Astrocyte (in vitro differentiated cells and primary cell): ENCODE data around the gene MAGI1. TPM values are rescaled to one million over a fixed set of nuclear protein-coding genes. Genes with fewer than 3 reads are reported as not detected.

Experiments
- DNase-seq: peaks from one replicate; pipeline ENCODE4 v3.0.0-alpha.2; 2010; ENCODE audit warnings: low read depth
- FAIRE-seq: peaks from 2 replicates; lab custom pipeline; 2011; peaks lifted over from hg19 to GRCh38; lab: Jason Lieb, UNC
- H2AFZ ChIP-seq: 2 replicates; pipeline ENCODE4 v1.6.0; 2012; ENCODE audit warnings: low read depth, low read length, inconsistent platforms
- H3K27ac ChIP-seq: 2 replicates; pipeline ENCODE4 v1.5.1; 2011; ENCODE audit warnings: low read depth, low read length, inconsistent platforms
- H3K27me3 ChIP-seq: 2 replicates; pipeline ENCODE4 v1.6.0; 2011; ENCODE audit warnings: low read length, inconsistent platforms; ENCODE audit not compliant: insufficient read depth
- H3K36me3 ChIP-seq: 2 replicates; pipeline ENCODE4 v1.5.1; 2011; ENCODE audit warnings: low read length, inconsistent platforms; ENCODE audit not compliant: insufficient read depth
- H3K4me1 ChIP-seq: 2 replicates; pipeline ENCODE4 v1.5.1; 2011; ENCODE audit warnings: low read length, inconsistent platforms; ENCODE audit not compliant: insufficient read depth
- H3K4me2 ChIP-seq: 2 replicates; pipeline ENCODE4 v1.6.0; 2012; ENCODE audit warnings: low read length, inconsistent platforms
- H3K4me3 ChIP-seq: 2 replicates; pipeline ENCODE4 v1.5.1; 2011; ENCODE audit warnings: low read depth, mild to moderate bottlenecking, low read length, inconsistent platforms; ENCODE audit not compliant: insufficient read depth
- H3K79me2 ChIP-seq: 2 replicates; pipeline ENCODE4 v1.6.0; 2012; ENCODE audit warnings: mild to moderate bottlenecking, low read length, inconsistent platforms; ENCODE audit not compliant: insufficient read depth
- H3K9ac ChIP-seq: 2 replicates; pipeline ENCODE4 v1.6.0; 2012; ENCODE audit warnings: mild to moderate bottlenecking, low read length, inconsistent platforms
- H3K9me3 ChIP-seq: 2 replicates; pipeline ENCODE4 v1.5.1; 2012; ENCODE audit warnings: low read depth, mild to moderate bottlenecking, low read length, inconsistent platforms; ENCODE audit not compliant: insufficient read depth
- H4K20me1 ChIP-seq: 2 replicates; pipeline ENCODE4 v1.6.0; 2012; ENCODE audit warnings: low read length, inconsistent platforms; ENCODE audit not compliant: insufficient read depth
- H3K27ac Mint-ChIP-seq: one replicate; pipeline ENCODE4 v1.8.0; 2021; ENCODE audit warnings: mild to moderate bottlenecking, mixed read lengths; ENCODE audit not compliant: unreplicated experiment
- H3K27me3 Mint-ChIP-seq: one replicate; pipeline ENCODE4 v1.8.0; 2021; ENCODE audit warnings: low read depth, mixed read lengths; ENCODE audit not compliant: unreplicated experiment
- H3K36me3 Mint-ChIP-seq: one replicate; pipeline ENCODE4 v1.8.0; 2021; ENCODE audit warnings: low read depth, mixed read lengths; ENCODE audit not compliant: unreplicated experiment
- H3K4me1 Mint-ChIP-seq: one replicate; pipeline ENCODE4 v1.8.0; 2021; ENCODE audit warnings: low read depth, mixed read lengths; ENCODE audit not compliant: unreplicated experiment
- H3K4me3 Mint-ChIP-seq: one replicate; pipeline ENCODE4 v1.8.0; 2021; ENCODE audit warnings: mild to moderate bottlenecking, moderate library complexity, mixed read lengths; ENCODE audit not compliant: unreplicated experiment
- H3K9me3 Mint-ChIP-seq: one replicate; pipeline ENCODE4 v1.8.0; 2021; ENCODE audit warnings: mild to moderate bottlenecking, mixed read lengths; ENCODE audit not compliant: unreplicated experiment
- EZH2 ChIP-seq: IDR thresholded peaks from 2 replicates; pipeline ENCODE4 v1.6.1; 2012; ENCODE audit warnings: mild to moderate bottlenecking, low read length, inconsistent platforms; ENCODE audit not compliant: insufficient read depth
- total RNA-seq: library from RNA; stranded (reverse); gene quantifications from 2 replicates; pipeline ENCODE4 v1.2.1, GENCODE V29; 2021
- TF ChIP-seq, protein P1 (sequence below): IDR thresholded peaks from 2 replicates; pipeline ENCODE4 v1.5.1; 2011; ENCODE audit warnings: low read depth, mild to moderate bottlenecking, inconsistent platforms, low read length, moderate library complexity; ENCODE audit not compliant: insufficient read depth

The MAGI1 gene
- total RNA-seq, 1 donor from 2014 or later: 31.8 TPM

DNA sequence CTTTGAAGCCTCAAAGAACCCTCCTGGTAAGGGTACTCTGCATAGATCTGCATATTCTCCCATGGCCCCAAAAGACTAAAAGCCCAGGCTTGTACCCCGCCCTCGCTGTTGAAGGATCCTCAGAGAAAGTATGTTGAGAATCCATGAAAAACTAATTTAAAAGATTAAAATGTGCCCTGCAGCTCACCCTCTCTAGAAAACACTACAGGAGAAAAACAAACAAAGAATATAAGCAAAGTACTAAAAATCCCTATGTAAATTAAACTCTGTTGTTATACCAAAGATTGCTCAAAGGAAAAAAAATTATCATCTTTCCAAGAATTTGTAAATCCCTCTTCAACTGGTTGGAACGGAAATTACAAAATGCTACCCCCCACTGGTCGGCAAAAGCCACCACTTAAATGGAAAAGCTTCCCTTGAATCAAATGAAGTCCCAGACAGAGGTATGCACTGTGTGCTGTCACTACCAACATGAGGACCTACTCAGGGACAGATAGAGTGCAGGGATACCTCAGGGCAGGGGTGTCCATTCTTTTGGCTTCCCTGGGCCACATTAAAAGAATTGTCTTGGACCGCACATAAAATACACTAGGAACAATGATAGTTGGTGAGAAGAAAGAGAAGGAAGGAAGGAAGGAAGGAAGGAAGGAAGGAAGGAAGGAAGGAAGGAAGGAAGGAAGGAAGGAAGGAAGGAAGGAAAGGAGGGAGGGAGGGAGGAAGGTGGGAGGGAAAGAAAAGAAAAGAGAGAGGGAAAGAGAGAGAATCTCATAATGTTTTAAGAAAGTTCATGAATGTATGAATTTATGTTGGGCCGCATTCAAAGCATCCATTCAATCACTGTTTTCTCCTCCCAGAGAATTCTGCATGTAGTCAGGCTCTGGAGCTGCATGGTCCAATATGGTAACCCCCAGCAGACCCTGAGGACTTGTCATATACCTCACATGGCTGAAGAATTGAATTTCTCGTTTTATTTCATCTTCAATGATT lies 88.1 kb downstream of the MAGI1 start:
- H3K27me3 Mint-ChIP-seq: no peaks in the 10 kb centered on the region
- TF ChIP-seq, protein P1, sequence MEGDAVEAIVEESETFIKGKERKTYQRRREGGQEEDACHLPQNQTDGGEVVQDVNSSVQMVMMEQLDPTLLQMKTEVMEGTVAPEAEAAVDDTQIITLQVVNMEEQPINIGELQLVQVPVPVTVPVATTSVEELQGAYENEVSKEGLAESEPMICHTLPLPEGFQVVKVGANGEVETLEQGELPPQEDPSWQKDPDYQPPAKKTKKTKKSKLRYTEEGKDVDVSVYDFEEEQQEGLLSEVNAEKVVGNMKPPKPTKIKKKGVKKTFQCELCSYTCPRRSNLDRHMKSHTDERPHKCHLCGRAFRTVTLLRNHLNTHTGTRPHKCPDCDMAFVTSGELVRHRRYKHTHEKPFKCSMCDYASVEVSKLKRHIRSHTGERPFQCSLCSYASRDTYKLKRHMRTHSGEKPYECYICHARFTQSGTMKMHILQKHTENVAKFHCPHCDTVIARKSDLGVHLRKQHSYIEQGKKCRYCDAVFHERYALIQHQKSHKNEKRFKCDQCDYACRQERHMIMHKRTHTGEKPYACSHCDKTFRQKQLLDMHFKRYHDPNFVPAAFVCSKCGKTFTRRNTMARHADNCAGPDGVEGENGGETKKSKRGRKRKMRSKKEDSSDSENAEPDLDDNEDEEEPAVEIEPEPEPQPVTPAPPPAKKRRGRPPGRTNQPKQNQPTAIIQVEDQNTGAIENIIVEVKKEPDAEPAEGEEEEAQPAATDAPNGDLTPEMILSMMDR: no peak
- TF ChIP-seq EZH2: no peak
- H3K4me3 Mint-ChIP-seq: no peak overlapping the region
- H3K27me3 ChIP-seq: no peaks in the 10 kb centered on the region
- H3K79me2 ChIP-seq: peaks cover 10% of the 10 kb centered on the region
- peaks cover 46% of the 10 kb centered on the region for H3K4me1 Mint-ChIP-seq
- H3K4me2 ChIP-seq: no peak overlapping the region
- H3K9me3 ChIP-seq: no peaks in the 10 kb centered on the region
- no peak for DNase-seq
- no peak overlapping the region for H3K4me3 ChIP-seq
- H3K27ac ChIP-seq: no peak overlapping the region
- peaks cover 59% of the 10 kb centered on the region for H3K4me1 ChIP-seq
- H3K9me3 Mint-ChIP-seq: no peaks in the 10 kb centered on the region
- H3K27ac Mint-ChIP-seq: no peak overlapping the region
- no peaks in the 10 kb centered on the region for H3K36me3 ChIP-seq
- no peaks in the 10 kb centered on the region for H3K36me3 Mint-ChIP-seq
- H3K9ac ChIP-seq: no peak overlapping the region
- no peak for FAIRE-seq
- H2AFZ ChIP-seq: no peak overlapping the region
- H4K20me1 ChIP-seq: no peaks in the 10 kb centered on the region

DNA sequence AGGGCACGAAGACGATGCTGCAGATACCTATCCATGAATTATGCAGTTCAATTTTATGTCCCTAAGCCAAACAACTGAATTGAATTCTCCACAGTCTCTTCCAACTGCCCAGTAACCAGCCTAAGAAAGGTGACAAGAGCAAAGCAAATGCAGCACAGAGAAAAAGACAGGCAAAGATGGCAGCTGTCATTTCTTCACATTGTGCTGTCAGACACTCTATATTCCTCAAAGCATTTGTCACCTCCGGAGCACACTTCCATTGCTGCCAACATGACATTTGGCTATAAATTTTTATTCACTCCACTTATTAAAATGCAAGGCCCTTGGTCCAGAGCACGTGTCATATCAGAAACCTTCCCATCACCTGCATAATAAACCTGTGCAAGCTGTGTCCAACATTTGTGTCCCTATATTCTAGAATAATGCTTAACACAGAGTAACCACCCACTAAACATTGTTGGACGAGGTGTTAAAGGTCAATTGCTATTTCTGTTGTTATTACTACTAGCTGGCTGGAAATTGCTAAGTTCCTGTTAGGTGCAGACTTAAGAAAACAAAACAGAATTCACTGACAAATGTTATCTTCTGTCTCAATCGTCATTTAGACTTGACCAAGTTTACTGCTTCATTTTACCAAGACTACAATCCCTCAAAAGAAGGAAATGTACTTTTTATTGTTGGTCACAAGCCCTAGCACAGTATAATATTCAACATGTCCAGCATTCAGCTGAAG lies 89.7 kb downstream of the MAGI1 start:
- TF ChIP-seq, protein P1: no peak
- no peak for TF ChIP-seq EZH2
- Mint-ChIP-seq H3K9me3 (no peaks in the 10 kb centered on the region), H3K4me3 (no peak overlapping the region), H3K27ac (no peak overlapping the region), H3K4me1 (peaks cover 46% of the 10 kb centered on the region), H3K36me3 (no peaks in the 10 kb centered on the region), H3K27me3 (no peaks in the 10 kb centered on the region)
- Histone ChIP-seq H3K4me3 (no peak overlapping the region), H3K27ac (no peak overlapping the region), H3K9ac (no peak overlapping the region), H3K36me3 (no peaks in the 10 kb centered on the region), H3K79me2 (peaks cover 6% of the 10 kb centered on the region), H3K4me1 (peaks cover 42% of the 10 kb centered on the region), H4K20me1 (no peaks in the 10 kb centered on the region), H3K9me3 (no peaks in the 10 kb centered on the region), H3K4me2 (no peak overlapping the region), H3K27me3 (no peaks in the 10 kb centered on the region), H2AFZ (no peak overlapping the region)
- peak; percentile 45 for FAIRE-seq
- DNase-seq: no peak
